Hippocampal formation (tissue), 2 donors: ENCODE measurements around the gene CLEC2A.
"Not testable (repeated sequence)": the region's sequence is repeated elsewhere in the genome, so short reads cannot be mapped to it uniquely, and the experiment has no call there.

Experiments
- DNase-seq, 2 donors: peaks; one replicate each; lab custom pipeline; 2025; lab: John Stamatoyannopoulos, UW

The CLEC2A gene

GRCh38 chr12:9932270-9932669, at the start of gene CLEC2A:
Gene CLEC2A (minus strand): TSS chr12:9932370. CDS start chr12:9932329, 41 bp downstream.
- no peak for DNase-seq

GRCh38 chr12:9980126-9980525, 48.0 kb upstream of the CLEC2A start:
- DNase-seq, result no peak

- no peak for DNase-seq
These were observed 45.7 kb upstream of the CLEC2A start for GRCh38 chr12:9977916-9978315.

GRCh38 chr12:9976626-9977025, 44.5 kb upstream of the CLEC2A start:
- not testable (repeated sequence) for DNase-seq

GRCh38 chr12:9975614-9976013, 43.4 kb upstream of the CLEC2A start:
- no peak for DNase-seq

GRCh38 chr12:9974731-9975130, 42.6 kb upstream of the CLEC2A start:
- DNase-seq, result not testable (repeated sequence)

GRCh38 chr12:9973949-9974348, 41.8 kb upstream of the CLEC2A start:
- no peak for DNase-seq

GRCh38 chr12:9971181-9971580, 39.0 kb upstream of the CLEC2A start, which contains the start of gene CLEC12A:
Gene CLEC12A (plus strand): TSS chr12:9971409. CDS start chr12:9971597, 188 bp downstream.
- no peak for DNase-seq

GRCh38 chr12:9969673-9970072, 37.5 kb upstream of the CLEC2A start:
- DNase-seq, result no peak

GRCh38 chr12:9961901-9962300, 29.7 kb upstream of the CLEC2A start:
- DNase-seq, result no peak

GRCh38 chr12:9961106-9961505, 28.9 kb upstream of the CLEC2A start:
- DNase-seq, result no peak

- DNase-seq, result no peak
These were observed 28.4 kb upstream of the CLEC2A start for GRCh38 chr12:9960590-9960989.

GRCh38 chr12:9957834-9958233, 25.7 kb upstream of the CLEC2A start:
- no peak for DNase-seq

GRCh38 chr12:9952954-9953729, 21.0 kb upstream of the CLEC2A start:
- not testable (repeated sequence) for DNase-seq

- DNase-seq, result no peak
These were observed 19.0 kb upstream of the CLEC2A start for GRCh38 chr12:9951026-9951675.

GRCh38 chr12:9948606-9949296, 16.6 kb upstream of the CLEC2A start:
- no peak for DNase-seq

- DNase-seq, result no peak
These were observed 15.5 kb upstream of the CLEC2A start for GRCh38 chr12:9947674-9948073.

GRCh38 chr12:9944391-9944790, 12.2 kb upstream of the CLEC2A start:
- DNase-seq, result no peak

- DNase-seq, result peak; percentile 20 to 51
These were observed 11.1 kb upstream of the CLEC2A start for GRCh38 chr12:9943240-9943639.

- no peak for DNase-seq
These were observed 9.7 kb upstream of the CLEC2A start for GRCh38 chr12:9941838-9942237.

GRCh38 chr12:9940375-9940774, 8.2 kb upstream of the CLEC2A start:
- DNase-seq, result peak in 1 of 2 donors; percentile 6

GRCh38 chr12:9936591-9936990, 4.4 kb upstream of the CLEC2A start:
- DNase-seq, result no peak

GRCh38 chr12:9935026-9935425, 2.9 kb upstream of the CLEC2A start:
- no peak for DNase-seq
